Measurements from ENCODE around the gene FXYD1.

GRCh38 chr19:35108730-35109129, 29.9 kb upstream of the FXYD1 start:
- TF ChIP-seq CTCF (conservative IDR thresholded peaks at IDR 0.05; ENCODE audit: low read length) (no peak), EZH2phosphoT487 (IDR thresholded peaks at IDR 0.05; ENCODE audit: borderline replicate concordance, low read depth, low read length) (no peak)
